ENCODE measurements around the gene AMY1B. TPM values are rescaled to one million over a fixed set of nuclear protein-coding genes. Genes with fewer than 3 reads are reported as not detected.
"Not testable (repeated sequence)": the region's sequence is repeated elsewhere in the genome, so short reads cannot be mapped to it uniquely, and the experiment has no call there.

Gene AMY1B
- total and polyA plus RNA-seq, 2 donors (not counting 3 experiments of a cell fraction or from before 2014, with no cell fraction given), result not detected

GRCh38 chr1:103735334-103735733 lies 39.3 kb upstream of the AMY1B start:
- H3K9ac ChIP-seq (replicated peaks; ENCODE audit: extremely low read depth, insufficient read depth, low read length); H3K9me1 ChIP-seq (replicated peaks; ENCODE audit: control insufficient read depth, extremely low read depth, insufficient read depth, low read length); CTCF ChIA-PET; H3K36me3 ChIP-seq (ENCODE audit: control insufficient read depth in 2 of 2, extremely low read depth in 1 of 2, insufficient read depth in 2 of 2, low read length in 2 of 2); H3K4me3 ChIP-seq (replicated peaks in 1 of 3; ENCODE audit: insufficient read depth in 1 of 3, low read depth in 1 of 3, low read length in 3 of 3); POLR2A ChIA-PET; H3K27me3 ChIP-seq (ENCODE audit: control insufficient read depth in 2 of 2, insufficient read depth in 2 of 2, low read length in 2 of 2); H3K9me3 ChIP-seq (replicated peaks; ENCODE audit: control insufficient read depth, insufficient read depth, low read length); BruUV-seq (replicated peaks); H3K4me1 ChIP-seq (ENCODE audit: control insufficient read depth, extremely low read depth, insufficient read depth, low read length); FAIRE-seq; H4K20me1 ChIP-seq (replicated peaks; ENCODE audit: control insufficient read depth, extremely low read depth, insufficient read depth, low read length); H3K4me2 ChIP-seq (ENCODE audit: insufficient read depth, low read length); H3K27ac ChIP-seq (ENCODE audit: insufficient read depth, low read depth, low read length); H3K79me2 ChIP-seq (ENCODE audit: control insufficient read depth, insufficient read depth, low read length); dilution Hi-C loops (cut with MboI; ENCODE audit: extremely low pct_ligation_motif_present, low sequenced_read_pairs); intact Hi-C loops (cut with micrococcal nuclease); H2AFZ ChIP-seq (ENCODE audit: low read depth, low read length); DNase-seq (ENCODE audit: low read depth, low spot score): not testable (repeated sequence)

GRCh38 chr1:103721473-103721872 lies 25.5 kb upstream of the AMY1B start:
- BruUV-seq (replicated peaks); H2AFZ ChIP-seq (ENCODE audit: low read depth, low read length); dilution Hi-C loops (cut with MboI; ENCODE audit: extremely low pct_ligation_motif_present, low sequenced_read_pairs); H3K9ac ChIP-seq (replicated peaks; ENCODE audit: extremely low read depth, insufficient read depth, low read length); H3K27me3 ChIP-seq (ENCODE audit: control insufficient read depth in 2 of 2, insufficient read depth in 2 of 2, low read length in 2 of 2); intact Hi-C loops (cut with micrococcal nuclease); H3K4me1 ChIP-seq (ENCODE audit: control insufficient read depth, extremely low read depth, insufficient read depth, low read length); H3K4me2 ChIP-seq (ENCODE audit: insufficient read depth, low read length); H3K36me3 ChIP-seq (ENCODE audit: control insufficient read depth in 2 of 2, extremely low read depth in 1 of 2, insufficient read depth in 2 of 2, low read length in 2 of 2); H3K27ac ChIP-seq (ENCODE audit: insufficient read depth, low read depth, low read length); DNase-seq (ENCODE audit: low read depth, low spot score); H3K79me2 ChIP-seq (ENCODE audit: control insufficient read depth, insufficient read depth, low read length); H4K20me1 ChIP-seq (replicated peaks; ENCODE audit: control insufficient read depth, extremely low read depth, insufficient read depth, low read length); H3K4me3 ChIP-seq (replicated peaks in 1 of 3; ENCODE audit: insufficient read depth in 1 of 3, low read depth in 1 of 3, low read length in 3 of 3); CTCF ChIA-PET; H3K9me1 ChIP-seq (replicated peaks; ENCODE audit: control insufficient read depth, extremely low read depth, insufficient read depth, low read length); H3K9me3 ChIP-seq (replicated peaks; ENCODE audit: control insufficient read depth, insufficient read depth, low read length); POLR2A ChIA-PET; FAIRE-seq: not testable (repeated sequence)

GRCh38 chr1:103717404-103717803 lies 21.4 kb upstream of the AMY1B start:
- BruUV-seq (replicated peaks); H3K36me3 ChIP-seq (ENCODE audit: control insufficient read depth in 2 of 2, extremely low read depth in 1 of 2, insufficient read depth in 2 of 2, low read length in 2 of 2); H3K27me3 ChIP-seq (ENCODE audit: control insufficient read depth in 2 of 2, insufficient read depth in 2 of 2, low read length in 2 of 2); H3K9ac ChIP-seq (replicated peaks; ENCODE audit: extremely low read depth, insufficient read depth, low read length); H3K27ac ChIP-seq (ENCODE audit: insufficient read depth, low read depth, low read length); POLR2A ChIA-PET; H3K4me3 ChIP-seq (replicated peaks in 1 of 3; ENCODE audit: insufficient read depth in 1 of 3, low read depth in 1 of 3, low read length in 3 of 3); H3K9me3 ChIP-seq (replicated peaks; ENCODE audit: control insufficient read depth, insufficient read depth, low read length); DNase-seq (ENCODE audit: low read depth, low spot score); FAIRE-seq; H2AFZ ChIP-seq (ENCODE audit: low read depth, low read length); H3K4me1 ChIP-seq (ENCODE audit: control insufficient read depth, extremely low read depth, insufficient read depth, low read length); intact Hi-C loops (cut with micrococcal nuclease); H3K79me2 ChIP-seq (ENCODE audit: control insufficient read depth, insufficient read depth, low read length); CTCF ChIA-PET; dilution Hi-C loops (cut with MboI; ENCODE audit: extremely low pct_ligation_motif_present, low sequenced_read_pairs); H3K9me1 ChIP-seq (replicated peaks; ENCODE audit: control insufficient read depth, extremely low read depth, insufficient read depth, low read length); H3K4me2 ChIP-seq (ENCODE audit: insufficient read depth, low read length); H4K20me1 ChIP-seq (replicated peaks; ENCODE audit: control insufficient read depth, extremely low read depth, insufficient read depth, low read length): not testable (repeated sequence)

- H3K27me3 ChIP-seq (ENCODE audit: control insufficient read depth in 2 of 2, insufficient read depth in 2 of 2, low read length in 2 of 2); H3K9me3 ChIP-seq (replicated peaks; ENCODE audit: control insufficient read depth, insufficient read depth, low read length); H3K9ac ChIP-seq (replicated peaks; ENCODE audit: extremely low read depth, insufficient read depth, low read length); dilution Hi-C loops (cut with MboI; ENCODE audit: extremely low pct_ligation_motif_present, low sequenced_read_pairs); H2AFZ ChIP-seq (ENCODE audit: low read depth, low read length); H3K27ac ChIP-seq (ENCODE audit: insufficient read depth, low read depth, low read length); DNase-seq (ENCODE audit: low read depth, low spot score); H3K36me3 ChIP-seq (ENCODE audit: control insufficient read depth in 2 of 2, extremely low read depth in 1 of 2, insufficient read depth in 2 of 2, low read length in 2 of 2); H3K4me3 ChIP-seq (replicated peaks in 1 of 3; ENCODE audit: insufficient read depth in 1 of 3, low read depth in 1 of 3, low read length in 3 of 3); H3K79me2 ChIP-seq (ENCODE audit: control insufficient read depth, insufficient read depth, low read length); CTCF ChIA-PET; H3K9me1 ChIP-seq (replicated peaks; ENCODE audit: control insufficient read depth, extremely low read depth, insufficient read depth, low read length); BruUV-seq (replicated peaks); intact Hi-C loops (cut with micrococcal nuclease); H3K4me1 ChIP-seq (ENCODE audit: control insufficient read depth, extremely low read depth, insufficient read depth, low read length); FAIRE-seq; POLR2A ChIA-PET; H4K20me1 ChIP-seq (replicated peaks; ENCODE audit: control insufficient read depth, extremely low read depth, insufficient read depth, low read length); H3K4me2 ChIP-seq (ENCODE audit: insufficient read depth, low read length): not testable (repeated sequence)
Measured at GRCh38 chr1:103710381-103710780, 14.4 kb upstream of the AMY1B start.
